T47D (cell line): ENCODE measurements around the gene CTDSPL2.
"Not testable (repeated sequence)": the region's sequence is repeated elsewhere in the genome, so short reads cannot be mapped to it uniquely, and the experiment has no call there.

Source experiments
- DNase-seq, 2 experiments: peaks; one replicate each; pipeline versions ENCODE4 v3.0.0 to v3.0.0-alpha.2; 2011 to 2012; ENCODE audit warnings: low read depth in 1 of 2, low spot score in 1 of 2
- JUND ChIP-seq: IDR thresholded peaks from 2 replicates; pipeline ENCODE4 v1.6.1; 2012; ENCODE audit warnings: low read depth
- in situ Hi-C: cut with HindIII; loops from 2 replicates; pipeline ENCODE4 v1.10.0; 2016; ENCODE audit warnings: low sequenced_read_pairs, low pct_unique_long_range_greater_than_20kb

The CTDSPL2 gene

DNA sequence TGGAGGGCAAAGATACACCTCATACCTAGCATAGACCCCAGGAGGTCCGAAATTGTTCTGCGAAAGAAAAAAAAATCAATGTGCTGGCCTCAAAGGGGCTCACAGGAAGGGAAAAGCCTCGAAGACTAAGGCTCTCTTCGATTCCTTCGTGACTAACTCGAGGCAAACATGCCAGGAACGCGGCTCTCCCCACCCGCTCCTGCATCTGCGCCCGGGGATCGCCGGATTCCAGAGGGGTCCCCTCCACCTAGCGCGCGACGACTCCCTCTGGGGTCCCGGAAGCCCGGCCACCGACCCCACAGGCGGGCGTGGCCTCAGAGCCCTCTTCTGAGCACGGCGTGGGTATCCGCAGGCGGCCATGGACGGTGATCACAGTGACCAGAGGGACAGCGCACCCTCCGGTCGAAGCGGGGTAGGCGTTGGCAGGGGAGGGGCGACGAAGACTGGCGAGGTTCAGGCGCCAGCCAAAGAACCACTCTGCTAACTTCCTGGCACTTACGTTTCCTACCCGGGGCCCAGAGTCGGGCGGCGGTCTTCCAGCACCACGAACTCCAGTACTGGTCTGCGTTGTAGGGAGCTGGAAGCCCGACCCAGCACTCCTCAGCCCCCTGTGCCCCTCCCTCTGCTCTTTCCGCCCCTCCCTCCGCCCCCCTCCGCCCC, 109.0 kb downstream of the CTDSPL2 start:
- DNase-seq, result peak; percentile 80 to 90
- TF ChIP-seq JUND, result no peak
- in situ Hi-C loops, result no loop called here

- no peak for TF ChIP-seq JUND
- in situ Hi-C loops, result no loop called here
- DNase-seq, result peak; percentile 91 to 97
These were observed 109.7 kb downstream of the CTDSPL2 start, which contains the start of gene EIF3J for GRCh38 chr15:44536962-44537734. Gene EIF3J, plus strand, starts transcription at chr15:44537147. Its CDS starts 48 bp downstream, at chr15:44537195.

- TF ChIP-seq JUND, result no peak
- peak; percentile 10 to 62 for DNase-seq
- in situ Hi-C loops, result no loop called here
These were observed 110.4 kb downstream of the CTDSPL2 start for GRCh38 chr15:44537735-44538240.

- TF ChIP-seq JUND, result no peak
- in situ Hi-C loops, result no loop called here
- DNase-seq, result no peak
These were observed 114.0 kb downstream of the CTDSPL2 start for GRCh38 chr15:44541282-44541958.

GRCh38 chr15:44542596-44542995, 115.2 kb downstream of the CTDSPL2 start:
- TF ChIP-seq JUND, result no peak
- in situ Hi-C loops, result no loop called here
- no peak for DNase-seq

- DNase-seq, in situ Hi-C loops: not testable (repeated sequence)
These were observed 117.3 kb downstream of the CTDSPL2 start for GRCh38 chr15:44544745-44545144.

DNA sequence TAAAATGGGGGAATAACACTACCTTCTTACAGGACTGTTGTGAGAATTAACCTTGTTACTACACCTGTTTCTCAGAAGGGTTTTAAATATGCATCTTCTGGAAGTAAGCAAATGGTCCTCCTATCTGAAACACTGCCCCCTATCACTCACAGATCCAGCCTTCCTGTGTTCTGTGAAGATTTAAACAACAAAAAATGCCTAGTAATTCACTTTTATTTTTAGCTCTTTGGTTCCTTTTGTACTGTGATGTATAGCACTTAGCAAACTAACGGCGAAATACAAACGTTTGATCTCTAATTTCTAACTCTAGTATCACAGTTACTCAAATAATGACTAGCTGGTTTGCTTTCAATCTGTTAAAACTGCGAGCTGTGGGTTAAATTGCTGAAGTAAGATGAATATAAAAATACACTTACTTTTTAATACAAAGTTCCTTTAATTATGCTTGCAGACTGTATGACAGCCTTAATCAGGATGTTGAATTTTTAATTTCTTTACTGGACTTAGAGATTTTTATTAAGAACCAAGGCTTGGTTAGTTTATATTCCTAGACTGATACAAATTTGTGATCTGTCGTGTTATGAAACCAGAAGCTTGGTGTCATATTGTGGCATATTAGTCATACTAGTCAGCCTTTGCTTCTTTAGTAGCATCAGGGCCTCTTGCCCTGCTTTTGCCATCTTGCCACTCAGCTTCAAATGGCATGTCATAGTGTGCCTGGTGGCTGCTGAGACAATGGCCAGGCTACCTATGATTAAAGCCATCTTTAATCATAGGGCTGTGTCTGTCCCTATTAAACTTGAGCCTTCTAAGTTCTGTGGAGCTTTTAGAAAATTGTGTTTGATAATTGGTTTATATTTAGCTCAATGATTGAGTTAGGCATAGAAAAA, 118.7 kb downstream of the CTDSPL2 start:
- TF ChIP-seq JUND, result no peak
- DNase-seq, result no peak
- in situ Hi-C loops, result no loop called here

- in situ Hi-C loops, DNase-seq: not testable (repeated sequence)
These were observed 121.7 kb downstream of the CTDSPL2 start for GRCh38 chr15:44549152-44549551.

DNA sequence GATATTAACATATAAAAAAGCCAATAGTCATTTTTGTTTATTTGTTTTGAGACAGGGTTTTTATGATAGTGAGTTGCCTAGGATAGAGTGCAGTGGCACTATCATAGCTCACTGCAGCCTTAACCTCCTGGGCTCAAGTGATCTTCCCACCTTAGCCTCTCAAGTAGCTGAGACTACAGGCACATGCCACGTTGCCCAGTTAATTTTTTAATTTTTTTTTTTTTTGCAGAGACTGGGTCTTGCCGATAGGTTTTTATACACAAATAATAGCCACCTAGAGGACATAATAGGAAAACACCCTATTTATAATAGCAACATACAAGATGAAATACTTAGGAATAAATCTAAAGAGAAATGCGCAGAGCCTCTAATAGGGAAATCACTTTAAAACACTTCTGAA, 122.8 kb downstream of the CTDSPL2 start:
- DNase-seq, result no peak
- in situ Hi-C loops, result no loop called here
- TF ChIP-seq JUND, result no peak

DNA sequence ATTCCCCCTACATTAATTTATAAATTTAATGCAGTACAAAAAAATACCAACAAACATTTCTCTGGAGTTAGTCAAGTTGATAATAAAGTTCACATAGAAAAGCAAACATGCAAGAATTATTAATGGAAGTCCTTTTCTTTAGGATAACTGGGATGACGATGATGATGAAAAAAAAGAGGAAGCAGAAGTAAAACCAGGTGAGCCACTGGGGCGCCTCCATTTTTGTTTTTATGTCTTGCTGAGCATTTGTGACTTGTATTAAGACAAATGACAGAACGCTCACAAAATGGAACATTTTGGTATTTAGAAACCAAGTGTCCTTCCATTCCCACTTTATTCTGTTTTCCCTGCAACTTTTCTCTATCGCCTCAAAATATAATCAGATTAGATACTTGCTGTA, 123.3 kb downstream of the CTDSPL2 start:
- in situ Hi-C loops, result no loop called here
- TF ChIP-seq JUND, result no peak
- DNase-seq, result no peak

DNA sequence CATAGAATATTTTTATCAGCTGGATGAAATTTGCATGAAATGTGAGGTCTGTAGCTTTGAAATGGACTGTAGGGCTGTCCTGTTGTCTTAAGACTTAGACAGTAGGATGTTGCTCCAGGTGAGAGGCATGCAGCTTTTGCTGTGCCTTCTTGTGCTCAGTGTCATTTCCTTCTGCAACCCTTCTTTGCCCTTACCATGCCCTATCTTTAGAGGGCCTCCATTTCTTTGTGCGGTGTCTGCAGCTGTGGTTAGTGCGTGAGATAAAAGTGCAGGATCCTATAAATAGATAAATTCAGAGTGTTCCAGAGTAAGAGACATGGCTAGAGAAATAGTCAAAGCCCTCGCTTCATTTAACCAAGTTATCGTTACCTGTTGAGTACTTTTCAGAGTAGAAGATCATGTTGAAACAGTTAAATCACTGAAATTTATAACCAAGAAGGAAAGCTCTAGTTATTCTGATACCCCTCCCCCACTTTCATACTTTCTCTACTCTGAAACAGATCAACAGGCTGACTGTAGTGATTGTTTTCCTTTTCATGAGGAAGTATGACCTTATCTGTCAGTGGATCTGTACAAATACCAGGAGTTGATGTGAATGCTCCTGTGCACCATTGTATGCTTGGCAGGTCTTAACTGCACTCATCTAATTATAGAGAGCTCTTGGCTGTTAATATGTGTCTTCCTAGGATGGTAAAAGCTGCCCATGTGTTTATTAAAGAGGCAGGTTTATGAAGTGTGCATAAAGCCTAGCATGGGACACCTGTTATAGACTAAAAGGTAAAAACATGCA, 127.7 kb downstream of the CTDSPL2 start:
- peak in 1 of 2 experiments; percentile 57 for DNase-seq
- in situ Hi-C loops, result no loop called here
- no peak for TF ChIP-seq JUND

GRCh38 chr15:44560926-44561325, 133.5 kb downstream of the CTDSPL2 start:
- DNase-seq, in situ Hi-C loops: not testable (repeated sequence)
